ENCODE data around the gene PATL1. TPM values are rescaled to one million over a fixed set of nuclear protein-coding genes. Genes with fewer than 3 reads are reported as not detected.
"Not testable (repeated sequence)": the region's sequence is repeated elsewhere in the genome, so short reads cannot be mapped to it uniquely, and the experiment has no call there.

PATL1 gene
- total and polyA plus RNA-seq, 3 donors from 2014 or later, result 22.5 to 25.4 (median 24.0) TPM

DNA sequence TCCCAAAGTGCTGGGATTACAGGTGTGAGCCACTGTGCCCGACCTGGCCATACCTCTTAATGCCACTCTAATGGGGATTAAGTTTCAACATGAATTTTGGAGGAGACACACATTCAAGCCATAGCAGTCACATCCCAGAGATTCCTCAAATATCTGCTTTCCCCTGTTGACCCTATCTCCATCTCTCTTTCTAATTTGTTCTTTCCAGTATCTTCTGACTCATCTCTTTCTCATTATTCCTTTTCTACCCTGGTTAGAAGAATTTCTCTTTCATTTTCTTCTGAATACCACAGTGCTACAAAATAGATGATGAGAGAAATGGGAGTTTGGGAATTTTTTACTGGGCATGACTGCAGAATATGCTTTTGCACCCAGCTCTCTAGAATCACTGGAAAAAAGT lies 39.7 kb upstream of the PATL1 start:
- Histone ChIP-seq H3K9me3 (no peaks in the 10 kb centered on the region), H3K27me3 (no peaks in the 10 kb centered on the region), H3K4me1 (no peaks in the 10 kb centered on the region), H3K36me3 (ENCODE audit: low read depth, missing control alignments) (no peaks in the 10 kb centered on the region), H3K27ac (no peak overlapping the region), H3K4me3 (no peak overlapping the region)
- no peak for DNase-seq
- no peak for TF ChIP-seq POLR2A (IDR thresholded peaks at IDR 0.05)
- intact Hi-C loops (cut with DNase I; ENCODE audit: low total_unique reads), result no loop called here
- WGBS, 2 donors, result 67% methylated on average over 1 of the region's 1 CpG

GRCh38 chr11:59707371-59707770 lies 38.5 kb upstream of the PATL1 start:
- WGBS, 2 donors, result 39 to 50% methylated on average over 1 of the region's 1 CpG
- no peaks in the 10 kb centered on the region for H3K36me3 ChIP-seq (ENCODE audit: low read depth, missing control alignments)
- H3K4me1 ChIP-seq, result no peaks in the 10 kb centered on the region
- no peaks in the 10 kb centered on the region for H3K27me3 ChIP-seq
- no peak overlapping the region for H3K27ac ChIP-seq
- H3K4me3 ChIP-seq, result no peak overlapping the region
- intact Hi-C loops (cut with DNase I; ENCODE audit: low total_unique reads), result no loop called here
- H3K9me3 ChIP-seq, result no peaks in the 10 kb centered on the region
- TF ChIP-seq CTCF (IDR thresholded peaks at IDR 0.05) (no peak), POLR2A (IDR thresholded peaks at IDR 0.05) (no peak)
- no peak for DNase-seq

- TF ChIP-seq CTCF (IDR thresholded peaks at IDR 0.05) (no peak), POLR2A (IDR thresholded peaks at IDR 0.05) (no peak)
- no peak overlapping the region for H3K27ac ChIP-seq
- 66 to 75% methylated on average over 5 of the region's 5 CpGs for WGBS, 2 donors
- no peaks in the 10 kb centered on the region for H3K36me3 ChIP-seq (ENCODE audit: low read depth, missing control alignments)
- intact Hi-C loops (cut with DNase I; ENCODE audit: low total_unique reads), result no loop called here
- DNase-seq, result no peak
- H3K9me3 ChIP-seq, result no peaks in the 10 kb centered on the region
- no peaks in the 10 kb centered on the region for H3K27me3 ChIP-seq
- H3K4me3 ChIP-seq, result no peak overlapping the region
- no peaks in the 10 kb centered on the region for H3K4me1 ChIP-seq
Observed at GRCh38 chr11:59706518-59707285, 37.9 kb upstream of the PATL1 start.

DNA sequence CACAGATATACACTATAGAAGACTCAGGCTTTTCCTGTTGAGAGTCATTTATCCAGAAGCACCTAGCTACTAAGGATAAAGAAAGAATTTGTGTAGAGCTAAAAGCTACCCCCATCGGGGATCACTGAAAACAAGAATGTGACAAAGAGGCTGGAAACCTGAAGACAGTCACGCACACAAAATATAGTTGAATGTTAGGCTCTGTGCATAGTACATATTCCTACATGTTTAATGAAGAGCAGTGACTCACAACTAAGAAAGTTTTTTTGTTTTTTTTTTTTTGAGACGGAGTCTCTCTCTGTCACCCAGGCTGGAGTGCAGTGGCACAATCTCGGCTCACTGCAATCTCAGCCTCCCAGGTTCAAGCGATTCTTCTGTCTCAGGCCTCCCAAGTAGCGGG lies 36.5 kb upstream of the PATL1 start:
- H3K4me3 ChIP-seq, result no peak overlapping the region
- TF ChIP-seq POLR2A (IDR thresholded peaks at IDR 0.05), result no peak
- TF ChIP-seq CTCF (IDR thresholded peaks at IDR 0.05), result no peak
- H3K27me3 ChIP-seq, result no peaks in the 10 kb centered on the region
- H3K36me3 ChIP-seq (ENCODE audit: low read depth, missing control alignments), result no peaks in the 10 kb centered on the region
- H3K9me3 ChIP-seq, result no peaks in the 10 kb centered on the region
- intact Hi-C loops (cut with DNase I; ENCODE audit: low total_unique reads), result no loop called here
- DNase-seq, result no peak
- no peaks in the 10 kb centered on the region for H3K4me1 ChIP-seq
- WGBS, 2 donors, result 95 to 96% methylated on average over 6 of the region's 6 CpGs
- no peak overlapping the region for H3K27ac ChIP-seq

- DNase-seq; H3K27ac ChIP-seq; H3K9me3 ChIP-seq; intact Hi-C loops (cut with DNase I; ENCODE audit: low total_unique reads); H3K4me3 ChIP-seq; H3K27me3 ChIP-seq; H3K4me1 ChIP-seq; H3K36me3 ChIP-seq (ENCODE audit: low read depth, missing control alignments): not testable (repeated sequence)
- 85 to 86% methylated on average over 1 of the region's 1 CpG for WGBS, 2 donors
Observed at GRCh38 chr11:59703515-59703914, 34.7 kb upstream of the PATL1 start.

- intact Hi-C loops (cut with DNase I; ENCODE audit: low total_unique reads); H3K27me3 ChIP-seq; H3K9me3 ChIP-seq; H3K4me3 ChIP-seq; DNase-seq; H3K27ac ChIP-seq; H3K4me1 ChIP-seq; H3K36me3 ChIP-seq (ENCODE audit: low read depth, missing control alignments): not testable (repeated sequence)
- WGBS, 2 donors, result 41 to 73% methylated on average over 4 to 5 of the region's 5 CpGs
Observed at GRCh38 chr11:59700157-59700556, 31.3 kb upstream of the PATL1 start.
